B cell (primary cell): ENCODE data around the gene DPM1. TPM values are rescaled to one million over a fixed set of nuclear protein-coding genes. Genes with fewer than 3 reads are reported as not detected.

Experiments used
- ATAC-seq: fragments of 200-7000 bp; cut with Tn5 transposase; one replicate; pipeline ENCODE4 v1.10.0; 2021; ENCODE audit warnings: low read depth, mild to moderate bottlenecking, moderate number of reproducible peaks, moderate library complexity
- CTCF ChIA-PET: fragments of 350-600 bp; sonication (Branson Sonifier 250); formaldehyde crosslinking; loops from one replicate; lab custom pipeline; 2021; ENCODE audit warnings: antibody characterized with exemption, inconsistent platforms; lab: Charles Lee
- POLR2A ChIA-PET: fragments of 350-600 bp; sonication (Branson Sonifier 250); formaldehyde crosslinking; loops from one replicate; lab custom pipeline; 2021; ENCODE audit warnings: antibody characterized with exemption; lab: Charles Lee
- DNase-seq: peaks from one replicate; pipeline ENCODE4 v3.0.0; 2013
- H2AFZ ChIP-seq: 2 replicates; pipeline ENCODE4 v1.6.1; 2012; ENCODE audit warnings: mild to moderate bottlenecking, low read depth, low read length; ENCODE audit not compliant: insufficient read depth, poor library complexity, severe bottlenecking
- H3K27ac ChIP-seq, 2 donors: 1 replicate in 1 of 2; 2 replicates in 1 of 2; pipeline ENCODE4 v1.5.1; 2012 to 2013; ENCODE audit warnings: low read length in 2 of 2, mild to moderate bottlenecking in 2 of 2, moderate library complexity in 1 of 2
- H3K27me3 ChIP-seq, 4 experiments: fragments of 200-600 bp in 1 of 4; sonication (generic) in 1 of 4; replicated peaks in 1 of 4; 1 replicate in 2 of 4; 2 replicates in 2 of 4; pipeline versions ENCODE4 v1.6.1 to v1.7.0; 2013 to 2016; ENCODE audit warnings: low read length in 3 of 4, mild to moderate bottlenecking in 2 of 4, mixed read lengths in 1 of 4, moderate library complexity in 1 of 4; ENCODE audit not compliant: insufficient read depth in 4 of 4, control insufficient read depth in 3 of 4; ENCODE audit errors: control extremely low read depth in 1 of 4
- H3K36me3 ChIP-seq, 2 experiments: replicated peaks in 1 of 2; 1 replicate in 1 of 2; 2 replicates in 1 of 2; pipeline versions ENCODE4 v1.6.1 to v1.7.1; 2013; ENCODE audit warnings: low read length in 1 of 2; ENCODE audit not compliant: insufficient read depth in 2 of 2, control insufficient read depth in 1 of 2; ENCODE audit errors: control extremely low read depth in 1 of 2, extremely low read depth in 1 of 2
- H3K4me1 ChIP-seq, 2 donors: fragments of 200-600 bp in 1 of 2; sonication (generic) in 1 of 2; 1 replicate in 1 of 2; 2 replicates in 1 of 2; pipeline versions ENCODE4 v1.5.1 to v1.6.1; 2013 to 2017; ENCODE audit warnings: low read length in 2 of 2; ENCODE audit not compliant: control insufficient read depth in 2 of 2, insufficient read depth in 2 of 2
- H3K4me2 ChIP-seq: replicated peaks from 2 replicates; pipeline ENCODE3; 2012; ENCODE audit warnings: mild to moderate bottlenecking, low read depth, low read length; ENCODE audit not compliant: poor library complexity, severe bottlenecking
- H3K4me3 ChIP-seq, 5 experiments: fragments of 200-600 bp in 1 of 5; sonication (generic) in 1 of 5; 1 replicate in 3 of 5; 2 replicates in 2 of 5; pipeline versions ENCODE4 v1.5.1 to v1.7.0; 2011 to 2016; ENCODE audit warnings: low read length in 4 of 5, mild to moderate bottlenecking in 4 of 5, low read depth in 2 of 5, control low read depth in 1 of 5, moderate library complexity in 1 of 5; ENCODE audit not compliant: insufficient read depth in 1 of 5; ENCODE audit errors: control extremely low read depth in 1 of 5, extremely low read depth in 1 of 5
- H3K79me2 ChIP-seq: fragments of 200-600 bp; sonication (generic); one replicate; pipeline ENCODE4 v1.6.0; 2016; ENCODE audit warnings: low read length; ENCODE audit not compliant: control insufficient read depth, insufficient read depth
- H3K9ac ChIP-seq: fragments of 200-600 bp; sonication (generic); 2 replicates; pipeline ENCODE4 v1.6.1; 2017; ENCODE audit warnings: mild to moderate bottlenecking, low read length, moderate library complexity
- H3K9me3 ChIP-seq, 3 donors: one replicate each; pipeline versions ENCODE4 v1.6.1 to v1.7.1; 2013; ENCODE audit warnings: low read length in 2 of 3; ENCODE audit not compliant: control insufficient read depth in 2 of 3, insufficient read depth in 1 of 3; ENCODE audit errors: control extremely low read depth in 1 of 3
- H4K20me1 ChIP-seq: 2 replicates; pipeline ENCODE4 v1.6.0; 2012; ENCODE audit warnings: mild to moderate bottlenecking, low read length; ENCODE audit not compliant: insufficient read depth, control insufficient read depth, poor library complexity, severe bottlenecking
- H3K27ac Mint-ChIP-seq: one replicate; pipeline ENCODE4 v1.8.0; 2021; ENCODE audit warnings: mixed read lengths
- H3K27me3 Mint-ChIP-seq: one replicate; pipeline ENCODE4 v1.8.0; 2021; ENCODE audit warnings: mixed read lengths
- H3K4me1 Mint-ChIP-seq: one replicate; pipeline ENCODE4 v1.8.0; 2021; ENCODE audit warnings: mixed read lengths
- H3K4me3 Mint-ChIP-seq: one replicate; pipeline ENCODE4 v1.8.0; 2021; ENCODE audit warnings: mixed read lengths
- H3K9me3 Mint-ChIP-seq: one replicate; pipeline ENCODE4 v1.8.0; 2022; ENCODE audit warnings: mixed read lengths; ENCODE audit not compliant: insufficient read depth
- EZH2 ChIP-seq: IDR thresholded peaks from 2 replicates; pipeline ENCODE4 v1.6.1; 2012; ENCODE audit warnings: borderline replicate concordance, low read depth, mild to moderate bottlenecking, moderate library complexity, low read length; ENCODE audit not compliant: insufficient read depth, poor library complexity, severe bottlenecking
- WGBS: methylation state at CpG from one replicate; pipeline ENCODE4 v1.1.5; 2013; ENCODE audit warnings: missing lambda C conversion rate; ENCODE audit not compliant: insufficient coverage; 5-methylcytosine and 5-hydroxymethylcytosine counted together
- intact Hi-C: fragments of 100-400 bp; cut with micrococcal nuclease; formaldehyde crosslinking; loops from one replicate; pipeline ENCODE4 v1.10.0; 2022
- polyA plus RNA-seq: library from polyadenylated mRNA; depleted of rRNA; stranded (reverse); fragments of >200 nt; gene quantifications from 2 replicates; pipeline ENCODE4 v1.2.3, GENCODE V29; 2012
- total RNA-seq, 2 donors: library from RNA; stranded (reverse); fragments of 120-200 nt in 1 of 2; gene quantifications; 1 replicate in 1 of 2; 2 replicates in 1 of 2; pipeline versions ENCODE4 v1.2.3 to v1.2.4, GENCODE V29; 2013 to 2022
- TF ChIP-seq, protein P1 (sequence below): fragments of 200-600 bp; IDR thresholded peaks from one replicate; pipeline ENCODE4 v1.8.0; 2022; ENCODE audit warnings: antibody characterized with exemption, mild to moderate bottlenecking

Gene DPM1
- total and polyA plus RNA-seq, 2 donors (not counting 1 experiment from before 2014, with no cell fraction given) = 13.4 to 35.2 TPM

DNA sequence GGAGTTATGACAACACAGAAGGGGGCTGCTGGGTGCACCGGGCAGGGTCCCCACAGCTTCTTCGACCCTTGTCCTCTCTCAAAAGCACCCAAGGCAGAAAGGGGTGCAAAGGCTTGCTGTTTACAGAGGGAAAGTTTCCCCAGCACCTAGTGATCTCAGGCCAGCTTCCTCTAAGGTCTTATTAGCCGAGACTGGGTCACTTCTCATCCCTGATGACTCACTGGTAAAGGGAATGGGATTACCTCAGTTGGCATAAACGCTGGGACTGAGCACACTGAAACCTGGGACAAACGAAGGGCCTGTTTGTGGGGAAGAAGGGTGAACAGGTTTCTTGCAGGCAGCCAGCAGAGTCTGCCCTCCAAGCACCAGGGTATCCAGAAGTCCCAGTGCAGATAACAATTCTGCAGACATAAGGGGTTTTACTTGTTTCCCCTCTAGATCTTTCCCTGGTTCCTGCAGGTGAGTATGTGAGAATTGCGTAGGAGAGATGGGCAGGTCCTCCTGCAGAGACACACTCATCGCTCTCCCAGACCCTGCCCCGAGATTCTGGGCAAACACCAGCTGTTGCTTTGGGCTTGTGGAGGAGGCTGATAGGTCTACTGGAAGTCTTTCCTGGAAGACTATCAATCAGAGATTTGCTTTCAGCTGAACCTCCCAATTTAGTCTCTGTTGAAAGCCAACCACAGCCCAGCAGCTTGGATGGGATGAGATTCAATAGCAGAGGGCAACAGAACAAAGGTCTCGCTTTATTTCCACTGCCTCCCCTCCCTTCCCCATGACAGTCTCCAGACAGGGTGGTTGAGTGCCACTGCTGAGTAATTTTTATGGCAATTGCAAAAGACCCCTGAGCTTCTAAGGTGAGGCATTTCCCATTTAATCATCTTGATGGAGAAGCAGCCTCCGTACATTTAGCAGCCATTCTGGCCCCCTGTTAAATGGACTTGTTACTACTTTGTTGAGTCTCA, 38.9 kb upstream of the DPM1 start:
- H3K9me3 Mint-ChIP-seq = no peaks in the 10 kb centered on the region
- no peak overlapping the region for H3K4me3 Mint-ChIP-seq
- H4K20me1 ChIP-seq = no peaks in the 10 kb centered on the region
- H3K36me3 ChIP-seq = no peaks in the 10 kb centered on the region
- peaks cover 26% of the 10 kb centered on the region for H3K27me3 Mint-ChIP-seq
- H3K4me1 ChIP-seq = peaks cover 7 to 10% of the 10 kb centered on the region in 2 donors
- peaks cover 0 to 10% (median 0%) of the 10 kb centered on the region in 3 donors for H3K9me3 ChIP-seq
- ChIA-PET CTCF (interaction anchor here (0.9 to 2.8 kb wide), 8 partner anchors 9 to 628 kb away, joined by 3 to 14 read pairs (median 3); no protein-coding TSS in a partner anchor), POLR2A (no interaction called here)
- H2AFZ ChIP-seq = no peak overlapping the region
- peaks cover 10% of the 10 kb centered on the region for H3K4me1 Mint-ChIP-seq
- no peak overlapping the region for H3K9ac ChIP-seq
- ATAC-seq = no peak
- no peak overlapping the region for H3K27ac ChIP-seq
- no peak overlapping the region for H3K27ac Mint-ChIP-seq
- 66% methylated on average over 4 of the region's 10 CpGs for WGBS
- TF ChIP-seq EZH2 = no peak
- TF ChIP-seq, protein P1, sequence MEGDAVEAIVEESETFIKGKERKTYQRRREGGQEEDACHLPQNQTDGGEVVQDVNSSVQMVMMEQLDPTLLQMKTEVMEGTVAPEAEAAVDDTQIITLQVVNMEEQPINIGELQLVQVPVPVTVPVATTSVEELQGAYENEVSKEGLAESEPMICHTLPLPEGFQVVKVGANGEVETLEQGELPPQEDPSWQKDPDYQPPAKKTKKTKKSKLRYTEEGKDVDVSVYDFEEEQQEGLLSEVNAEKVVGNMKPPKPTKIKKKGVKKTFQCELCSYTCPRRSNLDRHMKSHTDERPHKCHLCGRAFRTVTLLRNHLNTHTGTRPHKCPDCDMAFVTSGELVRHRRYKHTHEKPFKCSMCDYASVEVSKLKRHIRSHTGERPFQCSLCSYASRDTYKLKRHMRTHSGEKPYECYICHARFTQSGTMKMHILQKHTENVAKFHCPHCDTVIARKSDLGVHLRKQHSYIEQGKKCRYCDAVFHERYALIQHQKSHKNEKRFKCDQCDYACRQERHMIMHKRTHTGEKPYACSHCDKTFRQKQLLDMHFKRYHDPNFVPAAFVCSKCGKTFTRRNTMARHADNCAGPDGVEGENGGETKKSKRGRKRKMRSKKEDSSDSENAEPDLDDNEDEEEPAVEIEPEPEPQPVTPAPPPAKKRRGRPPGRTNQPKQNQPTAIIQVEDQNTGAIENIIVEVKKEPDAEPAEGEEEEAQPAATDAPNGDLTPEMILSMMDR = no peak
- no peaks in the 10 kb centered on the region for H3K79me2 ChIP-seq
- no peak overlapping the region for H3K4me2 ChIP-seq
- intact Hi-C loops = no loop called here
- no peak overlapping the region for H3K4me3 ChIP-seq
- no peaks in the 10 kb centered on the region for H3K27me3 ChIP-seq
- DNase-seq = no peak

DNA sequence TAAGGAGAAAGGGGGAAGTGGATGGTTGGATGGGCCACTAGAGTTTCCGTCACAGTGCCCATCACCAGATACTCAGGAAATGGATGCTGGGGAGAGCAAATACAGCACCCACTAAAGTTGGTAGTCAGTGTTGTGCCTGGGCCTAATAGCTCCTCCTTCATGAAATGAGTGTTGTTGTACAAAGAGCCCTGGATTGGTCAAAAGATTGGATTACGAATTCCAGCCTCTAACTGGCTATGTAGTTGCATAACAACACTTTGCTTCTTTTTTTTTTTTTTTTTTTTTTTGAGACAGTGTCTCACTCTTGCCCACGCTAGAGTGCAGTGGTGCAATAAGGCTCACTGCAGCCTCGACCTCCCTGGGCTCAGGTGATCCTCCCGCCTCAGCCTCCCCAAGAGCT, 37.2 kb upstream of the DPM1 start:
- Mint-ChIP-seq H3K4me1 (peaks cover 14% of the 10 kb centered on the region), H3K9me3 (no peaks in the 10 kb centered on the region), H3K4me3 (no peak overlapping the region), H3K27ac (no peak overlapping the region), H3K27me3 (peaks cover 21% of the 10 kb centered on the region)
- ATAC-seq = no peak
- CTCF ChIA-PET = interaction anchor here (0.7 to 2.8 kb wide), 3 partner anchors 8 to 310 kb away, joined by 3 to 14 read pairs (median 3); no protein-coding TSS in a partner anchor
- Histone ChIP-seq H3K9ac (no peak overlapping the region), H3K4me1 (peaks cover 12 to 16% of the 10 kb centered on the region in 2 donors), H3K36me3 (no peaks in the 10 kb centered on the region), H3K79me2 (no peaks in the 10 kb centered on the region), H3K4me2 (no peak overlapping the region), H3K27ac (no peak overlapping the region), H2AFZ (no peak overlapping the region), H3K9me3 (peaks cover 0 to 10% (median 0%) of the 10 kb centered on the region in 3 donors), H3K4me3 (no peak overlapping the region), H3K27me3 (no peaks in the 10 kb centered on the region), H4K20me1 (no peaks in the 10 kb centered on the region)
- TF ChIP-seq, protein P1 = no peak
- TF ChIP-seq EZH2 = no peak
- no peak for DNase-seq
- POLR2A ChIA-PET = no interaction called here
- WGBS = 80% methylated on average over 3 of the region's 5 CpGs
- intact Hi-C loops = no loop called here
